GM18858 (cell line): ENCODE measurements around the gene GJC2.

Source experiments
- ATAC-seq: cut with Tn5 transposase; IDR thresholded peaks from one replicate; pipeline ENCODE4 v1.9.1; 2021; ENCODE audit not compliant: unreplicated experiment

Gene GJC2

DNA sequence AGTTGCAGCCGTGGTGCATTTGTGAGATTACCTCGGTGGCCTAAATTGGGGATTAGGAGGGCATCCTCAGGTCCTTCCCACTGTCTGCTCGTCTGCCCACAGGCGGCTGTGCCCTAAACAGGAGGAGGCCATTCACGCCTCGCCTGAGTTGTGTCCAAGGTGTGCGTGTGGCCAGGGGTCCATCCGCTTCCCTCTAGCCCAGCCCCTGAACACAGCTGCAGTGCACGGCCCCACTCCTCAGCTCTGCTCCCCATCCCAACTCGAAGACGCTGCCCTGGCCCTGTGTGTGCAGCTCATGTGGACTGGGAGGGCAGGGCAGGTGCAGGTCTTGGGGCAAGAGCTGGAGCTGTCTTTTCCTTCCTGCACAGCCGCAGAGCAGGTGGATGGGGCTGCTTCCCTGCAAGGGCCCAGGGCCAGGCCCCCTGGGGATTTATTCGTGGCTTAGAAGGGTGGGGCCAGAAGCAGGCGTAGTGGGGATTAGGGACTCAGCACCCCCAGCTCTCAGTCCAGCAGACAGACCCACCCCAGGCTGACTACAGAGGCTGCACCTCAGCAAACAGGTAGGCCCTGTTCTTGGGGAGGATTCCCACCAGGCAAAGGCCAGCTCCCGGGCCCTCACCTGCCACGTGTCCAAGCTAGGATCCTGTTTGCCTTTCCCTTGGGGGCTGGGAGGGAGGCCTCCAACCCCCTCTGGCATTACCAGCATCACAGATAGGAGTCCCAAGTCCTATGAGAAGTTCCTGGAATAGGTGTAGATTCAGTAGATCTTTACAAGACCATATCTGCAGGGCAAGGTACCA lies 5.3 kb upstream of the GJC2 start:
- no peak for ATAC-seq

DNA sequence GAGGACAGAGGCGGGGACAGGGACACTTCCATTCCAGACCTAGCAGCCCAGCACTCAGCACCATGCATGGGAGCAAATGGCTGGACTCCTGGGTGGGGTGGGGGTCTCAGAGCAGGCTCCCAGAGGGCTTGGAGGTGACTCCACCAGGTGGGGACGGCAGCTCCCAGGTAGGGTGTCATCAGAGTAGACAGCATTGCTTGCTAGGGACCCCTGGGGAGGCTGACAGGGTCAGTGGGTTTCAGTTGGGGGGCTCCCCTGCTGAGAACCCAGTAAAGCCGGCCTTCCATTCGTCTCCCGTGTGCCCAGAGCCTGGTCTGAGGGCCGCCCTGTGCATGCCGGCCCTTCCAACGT lies 4.8 kb upstream of the GJC2 start:
- no peak for ATAC-seq

DNA sequence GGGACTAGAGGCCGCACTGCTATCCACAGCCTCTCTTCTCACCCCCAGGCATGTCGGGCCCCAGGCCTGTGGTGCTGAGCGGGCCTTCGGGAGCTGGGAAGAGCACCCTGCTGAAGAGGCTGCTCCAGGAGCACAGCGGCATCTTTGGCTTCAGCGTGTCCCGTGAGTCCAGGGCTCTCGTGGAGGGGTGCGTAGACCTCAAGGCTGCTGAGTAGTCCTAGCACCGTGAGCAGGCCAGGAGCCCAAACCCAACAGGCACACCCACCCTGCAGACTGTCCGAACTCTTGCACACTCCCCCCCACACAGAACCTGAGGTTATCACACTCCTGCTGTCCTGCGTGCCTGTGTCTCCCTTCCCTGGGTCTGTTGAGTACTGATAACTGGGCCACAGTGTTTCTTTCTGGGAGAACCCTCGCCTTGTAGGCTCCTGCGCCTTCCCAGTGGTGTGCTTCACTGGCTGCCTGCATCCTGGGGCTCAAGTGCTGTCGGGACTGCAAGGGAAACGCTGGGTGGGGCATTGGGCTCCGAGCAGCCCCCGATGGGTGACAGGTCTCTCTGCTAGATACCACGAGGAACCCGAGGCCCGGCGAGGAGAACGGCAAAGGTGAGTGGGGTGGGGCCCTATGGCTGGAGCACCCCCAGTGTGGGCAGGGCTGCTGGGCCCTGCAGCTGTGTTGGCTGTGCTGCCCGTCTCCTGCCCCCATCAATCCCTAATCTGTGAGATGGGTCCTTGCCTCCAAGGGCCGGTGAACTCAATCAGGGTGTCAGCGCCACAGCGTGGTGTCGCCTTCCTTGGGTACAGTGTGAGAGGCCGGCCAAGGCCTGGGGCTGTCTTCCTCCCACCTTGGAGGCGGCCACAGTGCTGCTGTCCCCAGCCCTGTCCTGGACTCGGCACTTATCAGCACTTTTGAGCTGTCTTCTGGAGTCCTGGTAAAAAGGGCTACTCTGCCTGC lies 4.0 kb upstream of the GJC2 start:
- ATAC-seq = no peak

DNA sequence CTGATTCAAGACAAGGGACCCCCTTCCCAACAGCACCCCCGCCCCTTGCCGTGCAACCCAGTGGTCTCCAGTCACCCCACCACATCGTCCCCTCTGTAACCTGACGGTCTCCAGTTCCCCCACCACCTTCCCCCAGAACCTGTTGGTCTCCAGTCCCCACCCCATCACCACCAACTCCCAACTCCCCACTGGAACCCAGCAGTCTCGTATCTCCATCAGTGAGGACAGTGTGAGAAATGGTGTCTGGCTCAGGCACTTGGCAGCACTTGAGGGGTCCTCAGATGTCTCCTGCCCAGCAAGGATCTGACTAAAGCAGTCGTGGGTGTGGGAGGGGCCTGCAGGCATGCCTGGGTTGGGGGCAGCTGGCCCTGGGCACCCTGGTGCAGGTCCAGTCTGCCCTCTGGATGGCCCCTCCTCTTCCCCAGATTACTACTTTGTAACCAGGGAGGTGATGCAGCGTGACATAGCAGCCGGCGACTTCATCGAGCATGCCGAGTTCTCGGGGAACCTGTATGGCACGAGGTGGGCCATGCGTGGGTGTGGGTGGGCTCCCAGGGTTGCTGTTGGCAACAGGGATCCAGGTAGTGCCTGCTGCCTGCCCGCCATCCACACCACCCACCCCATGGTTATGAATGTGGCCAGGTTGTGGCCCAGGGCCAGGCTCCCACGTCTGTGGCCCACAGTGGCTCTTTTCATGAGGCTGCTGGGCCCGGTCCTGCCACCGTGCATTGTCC lies 3.1 kb upstream of the GJC2 start:
- ATAC-seq = no peak

DNA sequence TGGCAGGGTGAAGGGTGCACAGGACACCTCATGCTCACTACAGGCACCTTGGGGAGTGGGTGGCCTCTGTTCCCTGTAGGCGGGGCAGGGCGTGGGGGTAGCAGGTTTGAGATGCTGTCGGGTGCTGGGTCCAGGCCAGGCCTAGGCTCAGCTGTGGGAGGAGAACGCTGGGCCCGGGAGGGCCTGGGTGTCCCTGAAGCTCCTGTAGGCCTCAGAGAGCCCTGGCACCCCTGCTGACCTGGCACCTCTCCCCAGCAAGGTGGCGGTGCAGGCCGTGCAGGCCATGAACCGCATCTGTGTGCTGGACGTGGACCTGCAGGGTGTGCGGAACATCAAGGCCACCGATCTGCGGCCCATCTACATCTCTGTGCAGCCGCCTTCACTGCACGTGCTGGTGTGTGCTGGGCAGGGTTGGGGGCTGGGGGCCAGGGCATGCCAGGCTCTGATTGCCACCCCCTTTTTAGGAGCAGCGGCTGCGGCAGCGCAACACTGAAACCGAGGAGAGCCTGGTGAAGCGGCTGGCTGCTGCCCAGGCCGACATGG lies 2.5 kb upstream of the GJC2 start:
- ATAC-seq = no peak

DNA sequence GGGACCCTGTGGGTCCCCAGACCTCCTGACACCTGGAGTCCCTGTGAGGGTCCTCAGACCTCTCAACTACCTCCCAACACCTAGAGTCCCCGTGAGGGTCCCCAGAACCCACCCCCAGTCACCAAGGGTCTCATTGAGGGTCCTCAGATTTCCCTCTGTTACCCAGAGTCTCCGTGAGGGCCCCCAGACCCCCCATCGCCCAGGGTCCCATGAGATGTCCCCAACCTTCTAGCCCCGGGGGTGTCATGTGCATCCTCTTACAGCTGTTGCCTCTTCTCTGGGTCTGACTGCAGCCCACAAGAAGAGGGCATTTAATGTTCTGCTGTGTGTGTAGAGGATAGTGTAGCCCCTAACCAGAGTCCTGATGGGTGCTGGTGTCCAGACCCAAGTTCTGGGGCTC lies 2.0 kb upstream of the GJC2 start:
- no peak for ATAC-seq

DNA sequence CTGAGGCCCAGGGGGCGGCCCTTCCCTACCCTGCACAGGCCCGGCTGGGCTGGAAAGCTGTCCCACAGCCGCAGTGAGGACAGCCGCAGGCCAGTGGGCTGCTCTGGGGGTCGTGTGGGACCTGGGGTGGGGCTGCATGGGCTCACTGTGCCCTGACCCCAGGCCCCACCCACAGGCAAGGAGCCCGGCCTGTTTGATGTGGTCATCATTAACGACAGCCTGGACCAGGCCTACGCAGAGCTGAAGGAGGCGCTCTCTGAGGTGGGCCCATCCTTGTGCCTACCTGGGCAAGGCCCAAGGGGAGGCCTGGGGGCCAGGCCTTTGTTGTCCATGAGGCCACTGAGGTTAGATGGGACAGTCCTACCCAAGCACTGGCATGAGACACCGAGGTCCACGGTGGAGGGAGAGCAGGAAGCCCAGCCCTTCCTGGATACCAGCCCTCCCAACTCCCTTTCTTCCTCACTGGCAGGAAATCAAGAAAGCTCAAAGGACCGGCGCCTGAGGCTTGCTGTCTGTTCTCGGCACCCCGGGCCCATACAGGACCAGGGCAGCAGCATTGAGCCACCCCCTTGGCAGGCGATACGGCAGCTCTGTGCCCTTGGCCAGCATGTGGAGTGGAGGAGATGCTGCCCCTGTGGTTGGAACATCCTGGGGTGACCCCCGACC lies 1.4 kb upstream of the GJC2 start:
- no peak for ATAC-seq

DNA sequence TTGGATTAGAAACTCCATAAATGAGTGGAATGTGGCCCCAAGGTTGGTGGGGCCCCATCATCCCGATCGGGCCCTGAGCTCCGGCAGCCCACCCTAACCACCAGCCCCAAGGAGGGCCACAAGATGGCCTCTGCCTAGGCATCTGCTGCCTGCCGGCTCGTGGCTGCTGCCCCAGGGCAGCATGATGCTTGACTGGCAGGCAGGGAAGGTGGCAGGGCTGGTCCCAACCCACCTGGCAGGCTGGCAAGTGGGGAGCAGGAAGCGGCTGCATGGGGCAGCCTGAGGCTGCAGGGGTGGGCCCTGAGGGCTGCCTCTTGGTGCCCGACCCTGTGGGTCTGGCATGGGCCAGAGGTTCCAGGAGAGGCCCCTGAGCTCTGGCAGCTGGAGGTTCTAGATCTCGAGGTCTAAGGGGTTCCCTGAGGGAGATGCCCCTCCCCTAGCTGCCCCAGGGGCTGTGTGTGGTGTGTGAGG lies 760 bp upstream of the GJC2 start:
- no peak for ATAC-seq

DNA sequence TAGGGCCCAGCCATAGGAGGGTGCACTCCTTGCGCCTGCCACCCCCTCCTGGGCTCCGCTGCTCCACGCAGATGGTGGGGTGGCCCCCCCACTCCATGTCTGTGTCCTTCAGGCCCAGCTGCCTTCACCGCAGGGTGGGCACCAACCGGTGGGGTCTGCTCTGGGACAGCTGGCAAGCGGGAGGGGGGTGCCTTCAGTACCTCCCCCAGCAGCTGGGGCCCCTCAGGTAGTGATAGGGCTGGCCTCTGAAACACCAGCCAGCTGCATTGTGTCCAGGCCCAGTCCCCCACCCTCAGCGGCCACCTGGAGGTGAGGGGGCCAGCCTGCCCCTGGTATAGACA lies 360 bp downstream of the GJC2 start:
- no peak for ATAC-seq

DNA sequence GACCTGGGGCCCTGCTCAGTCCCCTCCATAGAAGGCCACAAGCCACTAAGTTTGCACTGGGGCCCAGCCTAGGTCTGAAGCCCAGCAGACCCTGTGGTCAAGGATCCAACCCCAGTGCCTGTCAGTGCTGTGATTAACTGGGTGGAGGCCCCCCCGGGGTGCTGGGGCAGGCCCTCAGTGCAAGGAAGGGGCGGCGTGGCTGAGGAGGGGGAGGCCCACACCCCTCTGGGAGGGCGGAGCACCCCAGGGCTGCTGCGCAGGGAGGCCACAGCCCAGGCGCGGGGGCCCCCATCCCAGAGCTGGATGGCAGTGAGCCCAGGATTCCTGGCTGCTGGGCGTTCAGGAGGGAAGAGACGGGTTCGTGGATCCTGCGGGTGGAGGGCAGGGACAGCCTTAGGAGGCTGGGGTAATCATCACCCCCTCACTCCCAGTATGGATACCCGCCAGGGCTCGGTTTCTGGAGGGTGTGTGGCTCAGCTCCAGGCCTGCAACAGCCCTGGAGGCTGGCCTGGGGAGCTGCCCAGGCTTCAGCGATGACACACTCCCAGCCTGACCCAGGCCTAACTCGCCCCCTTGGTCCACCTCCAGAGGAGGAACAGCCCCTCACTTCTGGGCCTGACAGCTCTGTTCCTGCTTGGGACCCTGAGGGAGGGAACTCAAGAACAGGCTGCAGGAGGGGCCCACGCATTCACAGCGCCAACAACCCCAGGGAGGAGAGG lies 890 bp downstream of the GJC2 start:
- ATAC-seq = no peak

DNA sequence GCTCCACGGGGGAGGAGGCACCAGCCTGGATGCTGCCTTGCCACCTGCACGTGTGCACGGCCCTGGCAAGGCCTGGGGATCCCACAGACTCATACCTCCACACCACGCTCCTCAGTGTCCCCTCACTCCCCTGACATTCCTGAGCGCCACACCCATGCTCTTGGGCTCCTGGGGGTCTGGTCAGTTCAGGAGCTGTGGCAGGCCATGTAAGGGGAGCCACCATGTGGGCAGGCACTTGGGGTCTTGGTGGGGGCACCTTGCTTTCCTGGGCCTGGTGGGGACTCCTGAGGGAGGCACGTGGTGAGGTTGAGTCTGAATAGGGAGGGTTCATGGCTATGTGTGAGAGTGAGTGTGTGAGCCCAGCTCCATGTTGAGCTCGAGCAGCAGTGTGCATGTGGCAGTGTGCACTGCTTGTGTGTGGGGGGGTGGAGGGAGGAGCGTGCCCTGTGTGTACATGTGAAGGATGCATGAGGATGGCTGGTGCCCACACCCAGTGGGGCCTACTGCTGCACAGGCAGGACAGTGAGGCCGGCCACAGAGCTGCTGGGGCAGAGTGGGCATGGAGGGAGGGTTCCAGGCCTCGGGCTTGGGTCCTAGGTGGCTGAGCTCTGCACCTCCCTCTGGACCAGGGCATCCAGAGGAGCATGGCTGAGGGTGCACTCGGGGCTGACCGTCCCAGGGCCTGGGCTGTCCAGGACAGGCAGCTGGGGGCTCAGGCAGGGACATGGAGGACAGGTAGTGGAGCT lies 1.6 kb downstream of the GJC2 start:
- ATAC-seq = no peak

DNA sequence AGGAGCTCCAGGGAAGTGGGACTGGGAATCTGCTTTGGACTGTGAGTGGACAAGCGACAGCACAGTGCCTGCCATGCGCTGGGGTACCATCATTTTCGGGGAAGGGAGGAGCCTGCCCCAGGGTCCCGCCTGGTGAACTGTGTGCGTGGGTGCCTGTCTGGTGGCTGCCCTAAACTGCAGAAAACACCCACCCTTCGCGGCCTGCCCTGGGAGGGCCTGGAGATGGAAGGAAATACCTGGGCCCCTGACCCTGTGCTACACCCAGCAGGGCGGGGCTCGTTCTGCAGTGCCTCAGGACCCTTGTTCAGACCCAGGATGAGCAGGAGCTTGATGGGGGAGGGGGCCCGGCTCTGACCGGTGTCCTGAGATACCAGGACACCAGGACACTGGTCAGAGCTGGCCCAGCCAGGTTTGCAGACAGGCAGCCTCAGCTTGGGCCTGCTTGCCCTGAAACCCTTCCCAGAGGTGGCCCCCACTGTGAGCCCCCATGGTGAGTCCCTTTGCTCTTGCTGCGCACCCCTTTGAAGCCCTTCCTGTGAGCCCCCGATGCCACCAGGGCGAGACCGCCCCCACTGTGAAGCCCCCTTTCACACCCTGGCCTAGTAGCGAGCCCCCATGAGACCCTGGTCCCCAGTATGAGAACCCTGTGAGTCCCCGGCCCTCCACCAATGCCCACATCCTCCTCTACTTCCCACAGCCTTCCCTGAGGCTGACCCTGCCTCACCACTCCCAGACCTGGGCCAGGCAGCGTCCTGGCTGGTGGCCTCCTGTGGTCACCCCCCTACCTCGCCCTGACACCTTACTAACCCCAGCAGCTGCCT lies 2.6 kb downstream of the GJC2 start:
- ATAC-seq = no peak

DNA sequence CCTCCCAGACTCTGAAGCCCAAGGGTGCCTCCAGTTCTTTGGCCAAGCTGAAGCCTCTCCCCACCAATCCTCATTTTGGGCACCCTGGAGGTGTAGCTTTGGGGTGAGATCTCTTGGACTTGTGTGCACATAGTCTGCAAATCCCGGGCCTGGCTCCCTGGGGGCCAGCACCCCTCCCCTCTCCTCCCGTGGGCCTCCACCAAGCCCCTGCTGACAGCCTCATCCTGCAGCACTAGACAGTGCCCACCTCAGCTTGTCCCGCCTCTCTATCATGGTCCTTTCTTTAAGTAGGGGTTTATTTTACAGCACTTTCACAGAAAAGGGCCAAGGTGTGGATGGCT lies 3.2 kb downstream of the GJC2 start:
- no peak for ATAC-seq

DNA sequence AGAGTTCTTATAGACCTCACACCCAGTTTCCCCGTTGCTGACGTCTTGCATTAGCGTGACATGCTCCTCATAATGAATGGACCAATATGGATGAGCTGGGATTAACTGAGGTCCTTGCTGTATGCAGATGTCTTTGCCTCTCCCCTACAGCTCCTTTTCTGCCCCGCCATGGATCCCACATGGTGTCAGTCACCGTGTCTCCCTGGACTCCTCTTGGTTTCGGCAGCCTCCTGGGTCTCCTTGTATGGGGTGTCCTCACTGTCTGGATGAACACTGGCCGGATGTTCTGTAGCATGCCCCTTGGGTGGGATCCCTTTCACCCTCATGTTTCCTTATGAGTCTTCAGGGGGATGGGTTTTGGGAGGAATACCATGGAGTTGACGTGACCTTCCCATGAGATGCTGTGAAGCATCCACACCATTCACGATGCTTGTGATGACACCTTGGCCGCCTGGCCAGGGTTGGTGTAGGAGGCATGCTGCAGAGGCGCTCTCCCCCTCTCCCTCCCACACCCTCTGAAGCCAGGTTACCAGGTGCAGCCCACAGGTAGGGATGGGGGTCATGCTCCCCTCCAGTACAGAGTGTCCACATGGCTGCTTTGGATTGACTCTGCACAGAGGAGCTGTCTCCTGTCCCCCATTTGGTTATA lies 4.4 kb downstream of the GJC2 start:
- ATAC-seq = no peak

DNA sequence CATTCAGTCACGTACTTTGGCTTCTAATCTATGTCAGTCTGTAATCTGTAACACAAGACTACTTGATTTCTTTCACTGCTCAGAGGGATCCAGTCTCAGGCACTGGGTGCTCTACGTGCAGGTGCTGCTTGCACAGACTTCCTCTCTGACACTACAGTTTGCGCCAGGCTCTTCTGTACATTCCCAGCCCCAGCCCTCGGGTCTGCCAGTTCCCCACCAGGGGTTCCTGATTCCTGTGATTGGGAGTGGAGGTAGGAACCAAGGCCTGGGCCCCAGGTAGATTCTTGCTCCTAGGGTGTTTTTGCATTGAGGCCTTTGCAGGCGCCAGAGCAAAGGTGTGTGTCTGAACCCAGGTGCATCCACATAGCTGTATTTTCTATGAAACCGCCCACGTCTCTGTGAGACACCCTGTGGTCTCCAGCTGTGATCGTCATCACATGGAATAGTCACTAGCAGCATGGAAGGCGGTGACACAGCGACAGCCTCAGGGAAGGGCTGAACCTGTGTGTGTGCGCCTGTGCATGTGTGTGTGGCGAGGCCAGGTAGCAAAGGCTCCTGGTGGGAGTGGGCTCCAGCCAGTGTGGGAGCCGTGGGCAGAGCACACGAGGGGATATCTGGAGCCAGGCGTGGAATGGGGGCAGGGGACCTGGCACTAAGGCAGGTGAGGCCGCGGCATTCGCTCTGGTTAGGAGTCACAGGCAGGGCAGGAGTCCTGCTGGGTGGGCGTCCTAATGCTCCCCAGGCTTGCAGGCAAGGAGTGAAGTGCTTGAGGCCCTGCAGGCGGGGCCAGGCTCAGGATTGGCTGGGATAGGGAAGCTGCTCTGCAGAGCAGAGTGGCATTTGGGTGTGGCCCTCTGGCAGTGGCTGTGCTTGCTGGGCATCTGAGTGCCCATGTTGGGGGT lies 5.2 kb downstream of the GJC2 start:
- ATAC-seq = no peak

DNA sequence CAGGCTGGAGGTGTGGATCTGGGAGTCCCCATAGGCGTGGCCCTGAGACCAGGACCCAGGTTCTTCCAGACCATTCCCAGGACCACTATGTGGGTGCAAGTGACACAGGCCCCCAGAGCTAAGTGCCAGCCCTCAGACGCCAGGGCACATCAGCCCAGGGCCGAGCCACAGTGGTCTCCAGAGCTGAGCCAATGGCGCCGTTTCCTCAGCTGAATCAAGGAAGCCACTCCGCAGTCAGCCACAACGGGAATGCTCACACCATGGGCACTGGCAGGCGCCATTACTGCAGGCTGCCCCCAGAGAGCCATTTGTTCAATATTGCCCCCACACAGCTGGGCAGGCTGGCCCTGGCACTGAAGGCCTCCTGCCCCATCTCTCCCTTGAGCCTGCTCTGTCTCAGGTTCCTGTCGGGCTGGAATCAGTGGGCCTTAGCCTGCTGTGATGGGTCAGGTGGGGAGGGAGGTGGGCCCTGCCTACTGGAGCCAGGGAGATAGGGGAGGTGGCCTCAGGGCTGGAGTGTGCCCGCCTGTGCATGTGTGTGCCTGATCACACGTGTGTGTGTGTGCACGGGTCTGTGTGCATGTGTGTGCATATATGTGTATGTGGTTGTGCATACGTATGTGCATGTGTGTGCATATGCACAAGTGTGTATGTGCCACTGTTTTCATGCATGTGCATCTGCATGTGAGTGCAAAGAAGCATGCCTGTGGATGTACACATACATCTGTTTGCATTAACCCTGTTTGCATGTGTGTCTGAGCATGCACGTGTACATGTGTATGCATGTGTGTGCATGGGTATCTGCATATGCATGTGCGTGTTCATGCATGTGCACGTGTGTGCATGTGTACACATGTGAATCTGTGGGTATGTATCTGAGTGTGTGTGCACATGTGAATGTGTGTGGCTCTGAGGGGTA lies 6.1 kb downstream of the GJC2 start:
- ATAC-seq = no peak
